Ovary (tissue), 9 donors: ENCODE data around the gene DHX32. TPM values are rescaled to one million over a fixed set of nuclear protein-coding genes. Genes with fewer than 3 reads are reported as not detected.

Experiments
- DNase-seq, 5 donors: peaks; one replicate each; pipeline ENCODE4 v3.0.0-alpha.2; 2019 to 2020
- H3K27ac ChIP-seq, 2 donors: fragments of 200-600 bp; one replicate each; pipeline versions ENCODE4 v1.5.1 to v1.8.0; 2019 to 2022
- H3K27me3 ChIP-seq: fragments of 200-600 bp; one replicate; pipeline ENCODE4 v1.8.0; 2022
- H3K36me3 ChIP-seq: fragments of 200-600 bp; sonication (generic); one replicate; pipeline ENCODE4 v1.5.1; 2019
- H3K4me1 ChIP-seq: one replicate; pipeline ENCODE4 v1.8.1; 2013; ENCODE audit warnings: mild to moderate bottlenecking, moderate library complexity; ENCODE audit not compliant: insufficient read depth
- H3K4me3 ChIP-seq: fragments of 200-600 bp; sonication (generic); one replicate; pipeline ENCODE4 v1.5.1; 2017
- H3K9me3 ChIP-seq, 2 donors: fragments of 200-600 bp in 1 of 2; sonication (generic) in 1 of 2; one replicate each; pipeline versions ENCODE4 v1.5.1 to v1.8.1; 2013 to 2019; ENCODE audit warnings: mild to moderate bottlenecking in 1 of 2, moderate library complexity in 1 of 2
- EP300 ChIP-seq: sonication (generic); formaldehyde crosslinking; IDR thresholded peaks from one replicate; pipeline ENCODE4 v1.6.1; 2017; ENCODE audit warnings: antibody characterized with exemption
- POLR2A ChIP-seq: fragments of 450-650 bp; IDR thresholded peaks from one replicate; pipeline ENCODE4 v1.6.1; 2017; ENCODE audit warnings: antibody characterized with exemption, mild to moderate bottlenecking, moderate library complexity
- WGBS, 3 donors: extraction: QIAGEN DNeasy Blood & Tissue Kit in 1 of 3; methylation state at CpG; one replicate each; pipeline versions ENCODE4 v1.1.5 to v1.1.7; 2013 to 2017; 5-methylcytosine and 5-hydroxymethylcytosine counted together
- intact Hi-C, 4 donors: fragments of 100-400 bp; cut with DNase I; formaldehyde crosslinking; loops; one replicate each; pipeline versions ENCODE4 v1.11.0 to v1.15.1; 2022 to 2023
- polyA plus RNA-seq, 2 donors: library from polyadenylated mRNA; stranded (reverse); fragments of 200-250 nt in 1 of 2; fragments of 350-450 nt in 1 of 2; fragmentation: Illumina TruSeq in 1 of 2; extraction: RNeasy Lipid Tissue Mini Kit (QIAGEN cat#74804) in 1 of 2; gene quantifications; one replicate each; pipeline ENCODE4 v1.2.3, GENCODE V29; 2013 to 2014
- total RNA-seq, 7 donors: library from RNA; depleted of rRNA in 2 of 7; stranded (reverse); fragments of >200 nt in 2 of 7; fragmentation: NEBNext Ultra II Directional in 3 of 7; extraction: Animal tissue kit (Norgen Biotek cat#: 25700) in 3 of 7; gene quantifications; one replicate each; pipeline versions ENCODE4 v1.1.0 to v1.2.4, GENCODE V29; 2016 to 2023
- TF ChIP-seq, protein P1 (sequence below), 3 donors: fragments of 450-650 bp in 2 of 3; fragments of 200-600 bp in 1 of 3; IDR thresholded peaks; one replicate each; pipeline versions ENCODE4 v1.5.1 to v1.8.0; 2016 to 2022; ENCODE audit warnings: antibody characterized with exemption in 3 of 3, mild to moderate bottlenecking in 1 of 3
- donor health status: DM: no; HTN: no; CAD: no; lungs with moderate emphysema.
- donor health status: DM: no; HTN: no; CAD: no.
- donor health status: Bipolar disorder and iron deficiency.
- donor health status: DM: yes; HTN: yes; CAD: no.
- donor health status: DM: no; HTN: no; CAD: no.
- donor health status: DM: yes; HTN: yes; CAD: no.

DHX32 gene
- total and polyA plus RNA-seq, 9 donors, result 17.1 to 36.5 (median 32.6) TPM

DNA sequence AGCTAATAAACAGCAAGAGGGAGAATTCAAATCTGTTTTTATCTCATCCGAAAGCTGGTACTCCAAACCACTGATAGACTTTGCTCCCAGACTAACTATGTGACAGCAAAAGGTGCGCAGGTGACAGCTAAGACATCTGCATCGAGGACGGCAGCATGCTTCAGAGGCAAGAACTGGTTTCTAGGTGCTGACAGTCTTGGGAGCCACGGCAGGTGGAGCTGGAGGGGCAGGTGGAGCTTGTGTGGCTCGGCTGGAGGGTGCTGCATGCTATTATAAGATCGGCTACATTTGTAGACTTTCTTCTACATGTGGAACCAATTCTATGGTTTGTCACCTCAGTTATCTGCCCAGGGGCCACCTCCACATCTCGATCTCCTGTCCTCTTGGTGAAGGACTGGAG lies 83.7 kb downstream of the DHX32 start:
- Histone ChIP-seq H3K27me3 (no peaks in the 10 kb centered on the region), H3K4me3 (no peak overlapping the region), H3K4me1 (peaks cover 2% of the 10 kb centered on the region), H3K36me3 (no peaks in the 10 kb centered on the region), H3K9me3 (no peaks in the 10 kb centered on the region), H3K27ac (no peak overlapping the region)
- DNase-seq, result no peak
- TF ChIP-seq POLR2A (no peak), EP300 (no peak)
- TF ChIP-seq, protein P1, sequence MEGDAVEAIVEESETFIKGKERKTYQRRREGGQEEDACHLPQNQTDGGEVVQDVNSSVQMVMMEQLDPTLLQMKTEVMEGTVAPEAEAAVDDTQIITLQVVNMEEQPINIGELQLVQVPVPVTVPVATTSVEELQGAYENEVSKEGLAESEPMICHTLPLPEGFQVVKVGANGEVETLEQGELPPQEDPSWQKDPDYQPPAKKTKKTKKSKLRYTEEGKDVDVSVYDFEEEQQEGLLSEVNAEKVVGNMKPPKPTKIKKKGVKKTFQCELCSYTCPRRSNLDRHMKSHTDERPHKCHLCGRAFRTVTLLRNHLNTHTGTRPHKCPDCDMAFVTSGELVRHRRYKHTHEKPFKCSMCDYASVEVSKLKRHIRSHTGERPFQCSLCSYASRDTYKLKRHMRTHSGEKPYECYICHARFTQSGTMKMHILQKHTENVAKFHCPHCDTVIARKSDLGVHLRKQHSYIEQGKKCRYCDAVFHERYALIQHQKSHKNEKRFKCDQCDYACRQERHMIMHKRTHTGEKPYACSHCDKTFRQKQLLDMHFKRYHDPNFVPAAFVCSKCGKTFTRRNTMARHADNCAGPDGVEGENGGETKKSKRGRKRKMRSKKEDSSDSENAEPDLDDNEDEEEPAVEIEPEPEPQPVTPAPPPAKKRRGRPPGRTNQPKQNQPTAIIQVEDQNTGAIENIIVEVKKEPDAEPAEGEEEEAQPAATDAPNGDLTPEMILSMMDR (IDR thresholded peaks at IDR 0.05), result no peak
- 93 to 95% (median 94%) methylated on average over 8 of the region's 8 CpGs for WGBS, 3 donors
- intact Hi-C loops, result no loop called here

GRCh38 chr10:125795637-125796190 lies 85.4 kb downstream of the DHX32 start:
- intact Hi-C loops, result no loop called here
- no peak for DNase-seq
- no peak overlapping the region for H3K27ac ChIP-seq
- H3K9me3 ChIP-seq, result no peaks in the 10 kb centered on the region
- 80 to 90% (median 87%) methylated on average over 8 of the region's 8 CpGs for WGBS, 3 donors
- H3K36me3 ChIP-seq, result no peaks in the 10 kb centered on the region
- H3K27me3 ChIP-seq, result no peaks in the 10 kb centered on the region
- no peak overlapping the region for H3K4me3 ChIP-seq
- H3K4me1 ChIP-seq, result peaks cover 2% of the 10 kb centered on the region
- TF ChIP-seq POLR2A (no peak), EP300 (no peak)
- TF ChIP-seq, protein P1 (IDR thresholded peaks at IDR 0.05), result no peak

- Histone ChIP-seq H3K36me3 (no peaks in the 10 kb centered on the region), H3K4me1 (peaks cover 2% of the 10 kb centered on the region), H3K27ac (no peak overlapping the region), H3K27me3 (no peaks in the 10 kb centered on the region), H3K4me3 (no peak overlapping the region), H3K9me3 (no peaks in the 10 kb centered on the region)
- intact Hi-C loops, result no loop called here
- DNase-seq, result no peak
- WGBS, 3 donors, result 72 to 76% (median 72%) methylated on average over 2 of the region's 2 CpGs
- no peak for TF ChIP-seq EP300
- TF ChIP-seq, protein P1 (IDR thresholded peaks at IDR 0.05), result no peak
- no peak for TF ChIP-seq POLR2A
These were observed 86.0 kb downstream of the DHX32 start for GRCh38 chr10:125795128-125795527.

DNA sequence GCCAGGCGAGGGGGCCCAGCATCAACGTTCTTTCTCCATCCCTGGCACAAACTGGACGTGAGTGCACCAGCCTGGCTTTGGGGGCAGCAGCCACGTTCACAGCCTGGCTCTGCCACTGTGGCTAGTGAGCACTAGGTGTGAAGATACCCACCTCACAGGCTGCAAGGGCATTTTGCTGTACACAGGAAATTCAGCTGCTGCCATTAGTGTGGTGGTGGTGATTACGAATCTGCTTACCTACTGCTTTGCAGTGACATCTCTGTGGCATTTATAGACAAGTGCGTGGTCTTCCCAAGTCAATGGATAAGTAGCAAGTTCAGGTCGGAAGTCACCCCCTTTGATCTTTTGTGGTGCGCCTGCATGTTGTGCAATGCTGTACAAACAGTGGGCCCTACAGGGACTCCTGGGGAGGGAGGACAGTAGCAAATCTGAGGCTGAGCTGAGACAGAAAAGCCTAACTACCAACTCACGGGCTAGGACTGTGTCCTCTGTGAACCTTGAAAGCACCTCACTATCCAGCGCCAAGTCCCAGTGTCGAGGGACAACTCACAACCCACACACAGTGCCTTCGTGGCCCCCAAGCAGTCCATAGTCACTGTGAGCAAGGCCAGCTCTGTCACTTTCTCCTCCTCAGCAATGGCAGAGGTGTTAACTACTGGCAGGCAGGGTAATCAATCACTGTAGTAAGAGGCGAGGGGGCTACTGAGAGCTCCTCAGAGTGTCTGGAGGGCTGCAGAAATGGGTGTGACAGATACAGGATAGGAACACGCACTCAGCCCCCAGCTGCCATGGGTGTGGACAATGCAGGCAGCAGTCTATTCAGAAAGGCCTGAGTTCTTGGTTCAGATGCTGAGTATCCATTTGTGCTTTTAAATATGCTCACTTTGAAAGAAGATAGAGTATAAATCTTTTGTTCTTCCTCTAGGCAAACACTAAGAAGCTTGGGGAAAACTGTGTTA lies 88.5 kb downstream of the DHX32 start:
- Histone ChIP-seq H3K27ac (no peak overlapping the region), H3K27me3 (no peaks in the 10 kb centered on the region), H3K4me1 (no peaks in the 10 kb centered on the region), H3K9me3 (no peaks in the 10 kb centered on the region), H3K4me3 (no peak overlapping the region), H3K36me3 (no peaks in the 10 kb centered on the region)
- intact Hi-C loops, result no loop called here
- WGBS, 3 donors, result 81 to 84% (median 82%) methylated on average over 12 to 14 of the region's 14 CpGs
- no peak for TF ChIP-seq POLR2A
- TF ChIP-seq, protein P1 (IDR thresholded peaks at IDR 0.05), result no peak
- TF ChIP-seq EP300, result no peak
- no peak for DNase-seq
